Fibroblast of skin of left quadriceps (primary cell): ENCODE data around the gene HAPSTR1.
"Not testable (repeated sequence)": the region's sequence is repeated elsewhere in the genome, so short reads cannot be mapped to it uniquely, and the experiment has no call there.

Experiments
- DNase-seq, 2 experiments: peaks; one replicate each; pipeline ENCODE4 v3.0.0-alpha.2; 2013; ENCODE audit warnings: low read depth in 2 of 2

The HAPSTR1 gene, protein sequence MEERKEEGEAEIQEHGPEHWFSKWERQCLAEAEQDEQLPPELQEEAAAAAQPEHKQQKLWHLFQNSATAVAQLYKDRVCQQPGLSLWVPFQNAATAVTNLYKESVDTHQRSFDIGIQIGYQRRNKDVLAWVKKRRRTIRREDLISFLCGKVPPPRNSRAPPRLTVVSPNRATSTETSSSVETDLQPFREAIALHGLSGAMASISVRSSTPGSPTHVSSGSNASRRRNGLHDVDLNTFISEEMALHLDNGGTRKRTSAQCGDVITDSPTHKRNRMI

DNA sequence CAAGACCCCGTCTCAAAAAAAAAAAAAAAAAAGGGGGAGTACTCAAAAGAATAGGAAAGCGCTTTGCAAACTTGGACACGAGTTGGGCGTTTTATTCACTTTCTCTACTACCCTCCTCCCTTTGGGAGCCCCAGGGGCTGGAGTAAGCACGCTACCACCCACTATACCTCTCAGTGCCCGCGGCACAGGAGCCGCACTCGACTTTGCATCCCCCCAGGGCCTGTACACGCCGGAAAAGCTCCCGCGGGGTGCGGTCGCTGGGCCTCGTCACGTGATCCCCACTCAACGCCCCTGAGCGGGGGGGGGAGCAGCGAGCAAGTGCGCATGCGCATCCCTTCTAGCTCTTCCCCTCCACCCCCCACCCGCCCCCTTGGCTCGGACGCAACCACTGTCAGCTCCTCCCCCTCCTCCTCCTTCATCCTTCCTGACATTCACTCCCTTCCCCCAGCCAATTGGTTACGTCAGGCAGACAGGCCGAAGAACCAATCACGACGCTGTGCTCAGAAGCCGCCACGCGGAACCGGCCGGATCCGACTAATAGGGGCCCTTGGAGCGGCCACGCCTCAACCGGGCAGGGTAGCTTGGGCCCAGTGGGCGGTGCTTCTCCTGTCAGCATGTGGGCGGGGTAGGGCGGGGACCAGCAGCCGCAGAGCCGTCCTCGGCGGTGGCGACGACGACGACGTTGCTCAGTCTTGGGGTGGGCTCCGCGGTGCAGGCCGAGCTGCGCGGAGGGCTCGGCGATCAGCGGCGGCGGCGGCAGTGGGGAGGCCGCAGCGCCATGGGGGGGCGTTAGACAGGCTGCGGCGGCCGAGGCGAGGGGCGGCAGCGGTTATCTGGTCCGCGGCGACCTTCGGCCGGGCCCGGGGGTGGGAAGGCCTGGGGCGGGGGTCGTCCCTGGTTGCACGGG lies at the start of gene HAPSTR1:
Gene HAPSTR1 (plus strand): TSS at position 685 of the 907 bp plus-strand sequence. CDS start 401 bp downstream, outside the sequence.
- DNase-seq, result peak; percentile 100

DNA sequence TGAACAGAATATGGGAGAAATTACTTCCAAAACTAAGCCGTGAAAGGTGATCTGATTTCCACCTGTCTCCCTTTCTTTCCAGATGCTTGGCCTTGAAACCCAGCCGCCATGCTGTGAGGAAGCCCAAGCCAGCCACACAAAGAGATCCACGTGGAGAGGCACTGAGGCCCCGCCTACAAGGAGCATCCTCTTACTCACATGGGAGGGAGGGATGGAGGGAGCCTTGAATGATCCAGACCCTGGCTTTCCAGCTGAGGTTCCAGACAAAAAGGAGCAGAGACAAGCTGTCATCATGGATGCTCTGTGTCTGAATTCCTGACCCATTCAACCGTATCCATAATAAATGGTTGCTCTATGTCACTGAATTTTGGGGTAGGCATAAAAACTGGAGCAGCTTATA lies 48.9 kb upstream of the HAPSTR1 start:
- no peak for DNase-seq

DNA sequence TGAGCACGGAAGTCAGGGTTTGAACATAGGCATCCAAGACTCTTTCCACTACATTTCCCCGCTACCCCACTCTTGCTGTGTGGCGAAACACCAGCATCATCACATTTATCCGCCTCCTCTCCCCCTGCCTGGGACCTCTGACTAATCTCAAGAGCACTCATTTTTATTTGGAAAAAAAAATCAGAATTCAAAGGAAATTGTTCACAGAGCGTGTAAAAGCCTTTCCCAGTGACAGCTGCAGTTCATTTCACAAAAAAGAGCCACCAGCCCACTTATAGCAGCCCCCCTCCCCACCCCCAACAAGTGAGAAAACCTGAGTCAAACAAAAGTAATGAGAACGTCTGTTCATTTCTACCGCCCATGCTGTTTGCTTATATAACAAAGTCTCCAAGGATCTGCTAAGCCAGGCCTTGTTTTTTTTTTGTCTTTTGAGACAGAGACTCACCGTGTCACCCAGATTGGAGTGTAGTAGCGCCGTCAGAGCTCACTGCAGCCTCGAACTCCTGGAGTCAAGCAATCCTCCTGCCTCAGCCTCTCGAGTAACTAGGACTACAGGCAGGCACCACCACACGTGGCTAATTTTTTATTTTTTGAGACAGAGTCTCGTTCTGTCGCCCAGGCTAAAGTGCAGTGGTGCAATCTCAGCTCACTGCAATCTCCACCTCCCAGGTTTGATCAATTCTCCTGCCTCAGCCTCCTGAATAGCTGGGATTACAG lies 48.3 kb upstream of the HAPSTR1 start:
- peak; percentile 85 to 86 for DNase-seq

DNA sequence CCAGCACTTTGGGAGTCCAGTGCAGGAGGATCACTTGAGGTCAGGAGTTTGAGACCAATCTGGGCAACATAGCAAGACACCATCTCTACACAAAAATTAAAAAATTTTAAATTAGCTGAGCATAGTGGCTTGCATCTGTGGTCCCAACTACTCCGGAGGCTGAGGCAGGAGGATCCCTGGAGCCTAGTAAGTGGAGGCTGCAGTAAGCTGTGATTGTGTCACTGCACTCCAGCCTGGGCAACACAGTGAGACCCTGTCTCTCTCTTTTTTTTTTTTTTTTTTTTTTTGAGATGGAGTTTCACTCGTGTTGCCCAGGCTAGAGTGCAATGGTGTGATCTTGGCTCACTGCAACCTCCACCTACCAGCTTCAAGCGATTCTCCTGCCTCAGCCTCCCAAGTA lies 45.9 kb upstream of the HAPSTR1 start:
- DNase-seq, result not testable (repeated sequence)

DNA sequence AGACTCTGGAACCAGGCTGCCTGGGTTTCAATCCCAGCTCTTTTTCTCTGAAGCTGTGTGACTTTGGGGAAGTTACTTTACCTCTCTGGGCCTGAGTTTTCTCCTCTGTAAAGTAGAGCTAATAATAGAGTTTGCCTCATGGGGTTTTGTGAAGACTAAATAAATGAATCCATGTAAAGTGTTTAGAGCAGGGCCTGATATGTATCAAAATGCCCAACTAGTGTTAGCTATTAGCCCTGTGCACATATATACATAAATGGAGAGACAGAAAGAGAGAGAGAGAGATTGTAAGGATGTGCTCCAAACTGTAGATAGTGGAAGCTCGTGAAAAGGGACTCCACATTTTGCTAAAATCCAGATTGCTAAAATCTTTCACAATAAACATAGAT lies 44.8 kb upstream of the HAPSTR1 start:
- DNase-seq, result no peak

DNA sequence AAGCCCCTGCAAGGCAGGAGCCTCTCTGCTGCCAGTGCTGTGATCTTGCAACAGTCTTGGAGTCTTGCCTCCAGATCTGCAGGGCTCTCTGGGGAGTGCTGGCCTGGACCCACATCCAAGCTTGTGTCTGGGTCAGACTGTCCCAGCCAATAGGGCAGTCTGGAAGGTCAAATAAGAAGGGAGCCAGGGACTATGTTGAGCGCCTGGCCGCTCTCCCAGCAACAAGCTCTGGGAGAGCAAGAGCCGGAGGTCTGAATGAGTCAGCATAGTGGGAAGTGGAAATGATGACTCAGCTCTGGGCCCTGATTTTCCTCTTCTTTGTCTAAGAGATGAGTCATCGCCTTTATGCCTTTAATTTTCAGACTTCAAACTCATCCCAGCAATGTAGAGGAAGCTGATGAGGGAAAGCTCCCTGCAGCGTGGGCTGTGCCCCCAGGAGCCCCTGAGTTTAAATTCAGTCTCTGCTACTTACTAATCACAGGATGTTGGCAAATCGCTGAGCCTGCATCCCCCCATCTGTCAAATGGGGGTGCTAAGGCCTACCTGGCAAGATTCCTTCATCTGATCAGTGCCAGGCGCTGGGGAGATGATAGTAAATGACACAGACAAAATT lies 43.6 kb upstream of the HAPSTR1 start:
- peak; percentile 97 for DNase-seq

DNA sequence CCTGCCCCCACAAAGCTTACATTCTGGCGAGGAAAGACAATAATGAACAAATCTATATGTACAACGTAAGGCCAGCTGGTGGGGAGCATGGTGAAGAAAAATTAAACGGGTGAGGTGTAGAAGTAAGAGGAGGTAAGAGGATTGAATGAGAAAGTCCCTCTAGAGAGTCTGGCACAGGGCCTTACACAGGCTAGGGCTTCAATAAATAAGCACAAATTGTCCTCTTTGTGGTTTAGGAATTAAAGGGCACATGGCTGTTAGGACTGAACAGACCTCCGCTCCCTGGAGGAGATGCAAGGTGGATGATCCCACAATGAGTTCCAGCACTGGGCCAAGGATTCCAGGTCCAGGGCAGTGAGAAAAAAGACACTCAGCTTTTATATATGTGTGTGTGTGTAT lies 43.1 kb upstream of the HAPSTR1 start:
- DNase-seq, result no peak

DNA sequence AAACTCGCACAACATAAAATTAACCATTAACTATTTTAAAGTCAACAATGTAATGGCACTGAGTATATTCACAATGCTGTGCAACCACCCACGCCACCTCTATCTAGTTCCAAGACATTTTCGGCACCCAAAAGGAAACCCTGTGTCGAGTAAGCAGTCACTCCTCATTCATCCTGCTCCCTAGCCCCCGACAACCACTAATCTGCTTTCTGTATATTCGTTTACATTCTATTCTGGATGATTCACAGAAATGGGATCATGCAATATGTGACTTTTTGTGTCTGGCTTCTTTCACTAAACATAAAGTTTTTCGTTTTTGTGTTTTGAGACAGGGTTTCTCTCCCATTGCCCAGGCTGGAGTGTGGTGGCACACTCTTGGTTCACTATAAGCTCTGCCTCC lies 42.2 kb upstream of the HAPSTR1 start:
- peak; percentile 75 to 77 for DNase-seq

DNA sequence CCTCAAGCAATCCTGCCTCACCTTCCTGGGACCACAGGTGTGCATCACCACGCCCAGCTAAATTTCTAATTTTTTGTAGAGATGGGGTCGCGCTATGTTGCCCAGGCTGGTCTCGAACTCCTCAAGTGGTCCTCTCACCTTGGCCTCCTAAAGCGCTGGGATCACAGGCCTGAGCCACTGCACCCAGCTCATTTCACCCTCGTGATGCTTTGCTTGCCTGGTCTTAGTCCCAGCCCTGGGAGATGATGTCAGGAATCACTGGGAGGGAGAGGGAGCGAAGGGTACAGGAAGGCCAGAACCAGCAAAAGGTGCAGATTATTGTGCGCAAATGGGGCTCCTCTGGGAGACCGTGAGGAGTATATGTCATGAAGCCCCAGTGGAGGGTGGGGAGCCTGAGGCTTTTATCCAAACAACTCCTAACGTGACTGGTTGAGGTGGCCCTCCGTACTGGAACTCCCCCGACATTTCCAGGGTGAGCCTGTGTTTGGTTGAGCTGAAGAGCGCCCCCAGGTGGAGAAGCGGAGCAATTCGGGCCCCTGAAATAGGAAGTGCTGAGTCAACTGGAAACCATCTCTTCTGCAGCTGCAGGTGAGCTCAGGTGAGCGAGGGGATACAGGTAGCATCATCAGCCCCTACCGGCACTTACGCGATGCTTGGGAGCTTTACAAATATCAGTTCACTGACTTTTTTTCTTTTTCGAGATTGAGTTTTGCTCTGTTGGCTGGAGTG lies 41.2 kb upstream of the HAPSTR1 start:
- no peak for DNase-seq

DNA sequence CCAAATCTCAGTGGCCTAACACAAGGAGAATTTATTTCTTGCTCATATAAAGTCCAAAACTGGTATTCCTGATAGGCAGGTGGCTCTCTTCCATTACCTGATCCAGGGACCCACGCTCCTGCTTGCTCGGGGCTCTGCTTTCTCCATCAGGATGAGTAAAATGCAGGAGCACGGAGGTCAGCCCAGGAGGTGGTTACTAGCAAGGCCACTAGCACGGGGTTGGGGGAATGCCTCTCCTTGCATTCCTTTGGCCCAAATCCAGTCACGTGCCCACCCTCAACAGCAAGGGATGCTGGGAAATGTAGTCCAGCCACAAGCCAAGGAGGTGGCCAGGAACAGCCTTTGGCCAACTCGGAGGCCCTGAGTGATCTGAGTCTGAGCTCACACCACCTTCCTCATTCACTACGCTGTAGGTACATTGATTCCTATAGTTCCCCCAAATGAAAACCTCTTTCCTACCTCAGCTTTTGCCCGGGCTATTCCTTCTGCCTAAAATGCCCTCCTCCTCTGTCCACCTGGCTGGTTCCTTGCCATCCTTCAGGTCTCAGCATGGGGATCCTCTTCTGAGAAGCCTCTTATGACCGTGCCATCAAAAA lies 38.3 kb upstream of the HAPSTR1 start:
- peak; percentile 54 to 59 for DNase-seq

DNA sequence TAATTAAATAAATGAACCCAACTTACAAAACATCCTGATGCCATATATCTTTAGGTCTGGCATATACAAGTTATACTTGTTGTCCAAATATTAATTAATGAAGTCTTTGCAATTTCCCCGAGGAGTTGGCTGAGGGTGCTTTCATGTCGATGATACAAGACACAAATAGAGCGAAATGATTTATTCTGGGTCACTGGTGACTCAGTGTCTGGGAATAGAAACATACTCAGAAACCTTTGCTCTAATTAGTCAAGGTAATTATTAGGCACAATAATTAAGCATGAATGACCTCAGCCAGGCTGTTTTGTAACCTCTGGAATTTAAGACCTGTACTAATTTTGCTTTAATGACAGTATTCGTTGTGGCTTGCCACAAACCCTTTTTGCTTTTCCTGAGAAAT lies 37.0 kb upstream of the HAPSTR1 start:
- no peak for DNase-seq

DNA sequence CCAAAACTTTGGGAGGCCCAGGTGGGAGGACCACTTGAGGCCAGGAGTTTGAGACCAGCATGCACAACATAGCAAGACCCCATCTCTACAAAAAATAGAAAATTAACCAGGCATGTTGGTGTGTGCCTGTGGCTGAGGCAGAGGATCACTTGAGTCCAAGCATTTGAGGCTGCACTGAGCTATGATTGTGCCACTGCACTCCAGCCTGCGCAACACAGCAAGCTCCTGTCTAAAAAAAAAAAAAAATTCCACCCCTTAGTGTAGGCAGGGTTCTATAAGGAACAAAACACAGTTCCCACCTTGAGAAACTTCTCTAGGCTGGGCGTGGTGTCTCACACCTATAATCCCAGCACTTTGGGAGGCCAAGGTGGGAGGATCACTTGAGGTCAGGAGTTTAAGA lies 36.3 kb upstream of the HAPSTR1 start:
- DNase-seq, result no peak

DNA sequence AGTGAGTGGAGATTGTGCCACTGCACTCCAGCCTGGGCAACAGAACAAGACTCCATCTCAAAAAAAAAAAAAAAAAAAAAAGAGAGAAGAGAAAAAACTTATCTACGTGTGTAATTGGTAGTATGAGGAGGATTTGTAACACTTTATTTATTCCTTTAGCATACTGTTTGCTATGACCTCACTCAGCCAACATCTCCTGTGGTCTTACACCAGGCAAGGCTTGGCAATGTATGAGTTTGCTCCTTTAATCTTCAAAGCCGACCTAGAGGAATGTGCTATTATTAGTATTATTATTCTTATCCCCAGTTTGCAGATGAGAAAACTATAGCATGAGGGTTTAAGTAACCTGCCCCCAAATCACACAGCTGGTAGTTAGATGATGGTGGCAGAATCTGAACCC lies 35.8 kb upstream of the HAPSTR1 start:
- peak in 1 of 2 experiments; percentile 35 for DNase-seq

DNA sequence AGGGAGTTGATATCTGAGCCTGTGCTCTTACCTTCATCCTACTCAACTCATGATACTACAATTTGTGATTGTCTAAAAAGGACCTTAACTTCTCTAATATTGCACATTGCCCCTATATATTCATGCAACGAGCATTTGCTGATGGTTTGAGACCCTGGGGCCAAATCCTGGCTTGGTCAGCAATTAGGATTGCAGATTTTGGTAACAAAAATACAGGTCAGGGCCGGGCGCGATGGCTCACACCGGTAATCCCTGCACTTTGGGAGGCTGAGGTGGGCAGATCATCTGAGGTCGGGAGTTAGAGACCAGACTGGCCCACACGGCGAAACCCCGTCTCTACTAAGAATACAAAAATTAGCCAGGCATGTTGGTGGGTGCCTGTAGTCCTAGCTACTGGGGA lies 35.4 kb upstream of the HAPSTR1 start:
- DNase-seq, result no peak

DNA sequence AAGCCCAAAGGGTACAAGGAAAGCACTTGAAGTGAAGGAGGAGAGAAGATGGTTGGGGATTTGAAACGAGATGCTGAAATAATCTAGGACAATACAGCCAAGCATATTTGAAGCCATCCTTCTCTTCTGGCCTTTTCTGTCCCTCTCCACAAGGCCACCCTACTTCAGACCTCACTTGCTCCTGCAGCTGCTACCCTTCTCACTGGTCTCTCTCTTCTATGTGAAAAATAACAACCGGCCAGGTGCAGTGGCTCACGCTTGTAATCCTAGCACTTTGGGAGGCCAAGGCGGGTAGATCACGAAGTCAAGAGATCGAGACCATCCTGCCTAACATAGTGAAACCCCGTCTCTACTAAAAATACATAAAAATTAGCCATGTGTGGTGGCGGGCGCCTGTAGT lies 33.2 kb upstream of the HAPSTR1 start:
- no peak for DNase-seq

DNA sequence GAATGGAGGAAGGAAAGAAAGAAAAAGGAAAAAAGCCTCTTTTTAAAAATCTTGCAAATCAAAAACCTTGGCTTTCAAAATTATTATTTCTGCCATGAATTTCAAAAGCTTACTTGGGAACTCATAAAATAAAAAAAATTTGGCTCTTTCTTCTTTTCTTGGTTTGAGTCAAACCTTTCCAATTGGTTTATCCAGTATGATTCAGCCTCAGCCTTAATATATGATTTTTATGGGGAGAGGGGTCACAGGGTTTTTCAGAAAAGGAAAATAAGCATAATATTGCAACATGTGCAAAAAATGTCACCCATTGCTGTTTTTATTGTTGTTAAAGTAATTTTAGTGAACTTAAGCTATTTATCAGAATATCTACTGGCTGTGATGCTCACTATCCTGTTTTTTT lies 31.2 kb upstream of the HAPSTR1 start:
- DNase-seq, result no peak

DNA sequence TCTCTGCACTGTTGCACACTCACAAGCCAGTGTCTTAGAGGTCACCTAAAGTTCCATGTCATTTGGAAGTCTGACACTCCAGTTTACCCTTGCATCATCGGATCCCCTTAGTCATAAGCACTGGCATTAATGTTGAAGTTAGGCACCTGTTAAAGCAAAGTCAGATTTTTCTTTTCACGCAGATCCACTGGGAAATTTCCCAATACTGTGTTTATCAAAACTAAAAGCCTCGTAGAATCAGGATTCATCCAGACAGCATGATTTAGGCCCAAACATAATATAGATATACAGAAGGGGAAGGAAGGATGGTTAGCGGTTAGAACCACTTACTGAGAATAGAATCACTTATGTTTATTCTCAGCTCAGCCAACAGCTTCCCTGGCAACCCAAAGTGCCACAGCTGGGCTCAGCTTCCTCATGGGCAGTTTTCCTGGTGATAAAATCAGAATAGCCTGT lies 30.1 kb upstream of the HAPSTR1 start:
- DNase-seq, result no peak

DNA sequence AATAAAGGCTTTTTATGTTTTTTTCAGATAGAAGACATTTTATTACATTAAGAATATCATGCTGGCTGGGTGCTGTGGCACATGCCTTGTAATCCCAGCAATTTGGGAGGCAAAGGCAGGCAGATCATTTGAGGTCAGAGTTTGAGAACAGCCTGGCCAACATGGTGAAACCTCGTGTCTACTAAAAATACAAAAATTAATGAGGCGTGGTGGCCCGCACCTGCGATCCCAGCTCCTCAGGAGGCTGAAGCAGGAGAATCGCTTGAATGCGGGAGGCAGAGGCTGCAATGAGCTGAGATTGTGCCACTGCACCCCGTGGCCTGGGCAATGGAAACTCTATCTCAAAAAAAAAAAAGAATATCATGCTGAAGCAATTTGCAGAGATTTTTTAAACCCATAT lies 29.1 kb upstream of the HAPSTR1 start:
- no peak for DNase-seq

DNA sequence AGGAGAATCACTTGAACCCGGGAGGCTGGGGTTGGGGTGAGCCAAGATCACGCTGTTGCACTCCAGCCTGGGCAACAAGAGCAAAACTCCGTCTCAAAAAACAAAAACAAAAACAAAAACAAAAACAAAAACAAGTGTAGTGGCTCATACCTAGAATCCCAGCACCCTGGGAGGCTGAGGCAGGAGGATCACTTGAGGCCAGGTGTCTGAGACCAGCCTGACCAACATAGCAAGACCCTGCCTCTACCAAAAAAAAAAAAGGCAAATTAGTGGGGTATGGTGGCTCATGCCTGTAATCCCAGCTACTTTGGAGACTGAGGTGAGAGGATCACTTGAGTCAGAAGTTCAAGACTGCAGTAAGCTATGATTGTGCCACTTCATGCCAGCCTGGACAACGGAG lies 26.4 kb upstream of the HAPSTR1 start:
- DNase-seq, result no peak

DNA sequence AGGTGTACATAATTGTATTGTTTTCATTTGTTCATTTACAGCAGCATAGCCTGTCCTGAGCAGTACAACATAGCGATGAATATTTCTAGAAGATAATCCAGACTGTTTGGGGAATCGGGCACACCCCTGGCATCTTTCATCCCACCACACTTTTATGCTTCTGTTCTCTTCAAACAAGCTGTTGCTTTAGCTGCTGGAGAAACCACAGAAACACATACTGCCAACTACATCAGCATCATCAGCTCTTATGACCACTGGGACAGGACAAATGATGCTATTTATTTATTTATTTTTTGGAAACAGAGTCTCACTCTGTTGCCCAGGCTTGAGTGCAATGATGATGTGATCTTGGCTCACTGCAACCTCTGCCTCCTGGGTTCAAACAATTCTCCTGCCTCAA lies 22.6 kb upstream of the HAPSTR1 start:
- no peak for DNase-seq

DNA sequence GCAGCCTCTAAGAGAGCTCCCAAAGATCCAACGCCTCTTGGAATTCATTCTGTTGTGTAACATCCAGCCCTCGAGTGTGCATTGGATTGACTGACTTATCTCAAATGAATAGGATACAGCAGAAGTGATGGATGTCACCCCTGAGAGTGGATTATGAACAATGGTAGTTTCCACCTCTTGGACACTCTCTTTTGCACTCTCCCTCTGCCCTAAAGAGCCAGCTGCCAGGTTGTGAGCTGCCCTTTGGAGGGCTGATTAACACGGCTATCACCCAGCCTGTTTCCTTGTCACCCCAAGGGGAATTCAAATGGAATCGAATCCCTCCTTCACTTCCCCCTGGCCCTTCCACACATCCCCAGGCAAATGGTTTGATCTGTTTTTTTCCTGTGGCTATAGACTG lies 21.2 kb upstream of the HAPSTR1 start:
- no peak for DNase-seq
